22Rv1 (cell line): ENCODE data around the gene APOBEC3G.

Experiments used
- ZFX ChIP-seq: fragments of 450-650 bp; IDR thresholded peaks from 2 replicates; pipeline ENCODE4 v1.6.1; 2017; ENCODE audit warnings: antibody characterized with exemption, borderline replicate concordance
- TF ChIP-seq, protein P1 (sequence below): fragments of 450-650 bp; IDR thresholded peaks from 2 replicates; pipeline ENCODE4 v1.5.1; 2017; ENCODE audit warnings: mild to moderate bottlenecking

DNA sequence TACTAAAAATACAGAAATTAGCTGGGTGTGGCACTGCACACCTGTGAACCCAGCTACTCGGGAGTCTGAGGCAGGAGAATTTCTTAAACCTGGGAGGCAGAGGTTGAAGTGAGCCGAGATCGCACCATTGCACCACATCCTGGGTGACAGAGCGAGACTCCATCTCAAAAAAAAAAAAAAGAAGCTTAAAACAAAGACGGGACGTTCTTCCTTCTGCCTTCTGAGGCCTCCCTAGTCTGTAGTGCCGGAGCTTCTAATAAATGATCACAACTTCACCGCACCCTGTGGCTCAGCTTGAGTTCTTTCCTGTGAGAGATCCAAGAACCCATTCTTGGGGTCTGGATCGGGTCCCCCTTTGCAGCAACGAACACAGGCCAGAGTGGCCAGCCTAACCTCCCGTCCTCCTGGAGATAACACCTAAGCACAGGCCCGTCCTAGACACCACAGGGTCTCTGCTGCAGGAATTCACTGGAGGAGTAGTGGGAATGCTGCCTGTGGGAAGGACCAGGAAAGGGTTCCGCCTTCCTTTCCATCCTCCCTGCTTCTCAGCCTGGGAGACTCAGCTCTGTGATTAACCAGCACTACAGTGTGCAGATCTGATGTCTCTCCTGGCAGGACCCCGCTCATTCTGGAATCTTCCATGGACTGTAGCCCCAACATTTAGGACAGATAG, 17.8 kb downstream of the APOBEC3G start:
- TF ChIP-seq, protein P1, sequence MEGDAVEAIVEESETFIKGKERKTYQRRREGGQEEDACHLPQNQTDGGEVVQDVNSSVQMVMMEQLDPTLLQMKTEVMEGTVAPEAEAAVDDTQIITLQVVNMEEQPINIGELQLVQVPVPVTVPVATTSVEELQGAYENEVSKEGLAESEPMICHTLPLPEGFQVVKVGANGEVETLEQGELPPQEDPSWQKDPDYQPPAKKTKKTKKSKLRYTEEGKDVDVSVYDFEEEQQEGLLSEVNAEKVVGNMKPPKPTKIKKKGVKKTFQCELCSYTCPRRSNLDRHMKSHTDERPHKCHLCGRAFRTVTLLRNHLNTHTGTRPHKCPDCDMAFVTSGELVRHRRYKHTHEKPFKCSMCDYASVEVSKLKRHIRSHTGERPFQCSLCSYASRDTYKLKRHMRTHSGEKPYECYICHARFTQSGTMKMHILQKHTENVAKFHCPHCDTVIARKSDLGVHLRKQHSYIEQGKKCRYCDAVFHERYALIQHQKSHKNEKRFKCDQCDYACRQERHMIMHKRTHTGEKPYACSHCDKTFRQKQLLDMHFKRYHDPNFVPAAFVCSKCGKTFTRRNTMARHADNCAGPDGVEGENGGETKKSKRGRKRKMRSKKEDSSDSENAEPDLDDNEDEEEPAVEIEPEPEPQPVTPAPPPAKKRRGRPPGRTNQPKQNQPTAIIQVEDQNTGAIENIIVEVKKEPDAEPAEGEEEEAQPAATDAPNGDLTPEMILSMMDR = no peak
- TF ChIP-seq ZFX = no peak
